K562 (cell line): ENCODE measurements around the gene HIPK2. TPM values are rescaled to one million over a fixed set of nuclear protein-coding genes. Genes with fewer than 3 reads are reported as not detected.
A peak's percentile ranks its signal among the peaks of the same experiment; 100 is the strongest.

ENCODE experiments used
- C11orf30 ChIP-seq: fragments of 450-650 bp; IDR thresholded peaks from 2 replicates; pipeline ENCODE4 v1.6.1; 2016; ENCODE audit warnings: low read depth, mild to moderate bottlenecking
- DNMT1 ChIP-seq: fragments of 450-650 bp; IDR thresholded peaks from 2 replicates; pipeline ENCODE4 v1.6.1; 2016; ENCODE audit warnings: antibody characterized with exemption, mild to moderate bottlenecking
- HDAC2 ChIP-seq: fragments of 450-650 bp; IDR thresholded peaks from 2 replicates; pipeline ENCODE4 v1.6.1; 2016; ENCODE audit warnings: mild to moderate bottlenecking
- KLF16 ChIP-seq: IDR thresholded peaks from 2 replicates; pipeline ENCODE4 v1.6.1; 2016; ENCODE audit warnings: antibody characterized with exemption
- NR2C1 ChIP-seq, 2 experiments: fragments of 450-650 bp; IDR thresholded peaks; 2 replicates each; pipeline ENCODE4 v1.6.1; 2017; ENCODE audit warnings: mild to moderate bottlenecking in 2 of 2, antibody characterized with exemption in 1 of 2, inconsistent platforms in 1 of 2, missing compliant biosample characterization in 1 of 2, missing genetic modification characterization in 1 of 2
- PML ChIP-seq: IDR thresholded peaks from 2 replicates; pipeline ENCODE4 v1.6.1; 2012; ENCODE audit warnings: low read length, inconsistent platforms
- SETDB1 ChIP-seq: IDR thresholded peaks from one replicate; pipeline ENCODE4 v1.6.1; 2012; ENCODE audit warnings: low read length, control low read depth, inconsistent platforms
- STAG1 ChIP-seq: sonication (generic); formaldehyde crosslinking; IDR thresholded peaks from 2 replicates; pipeline ENCODE4 v1.5.0; 2020; ENCODE audit warnings: missing genetic modification reagents, borderline replicate concordance
- ZNF699 ChIP-seq: fragments of 250-450 bp; sonication (Bioruptor Pico); IDR thresholded peaks from 2 replicates; pipeline ENCODE4 v1.8.0; 2021; ENCODE audit warnings: mild to moderate bottlenecking, moderate library complexity; ENCODE audit not compliant: insufficient replicate concordance
- polyA plus RNA-seq, 8 experiments: library from polyadenylated mRNA; depleted of rRNA in 4 of 8; stranded (reverse) in 5 of 8; unstranded in 3 of 8; fragments of >200 nt; fragmentation: Nextera tagmentation in 2 of 8; fragmentation: Illumina TruSeq in 1 of 8; extraction: Ambion mirVana in 2 of 8; extraction: Trizol in 1 of 8; gene quantifications; 2 replicates each; pipeline versions ENCODE4 v1.2.1 to v1.2.3, GENCODE V29; 2011 to 2014; ENCODE audit warnings: inconsistent platforms in 1 of 8, missing spikeins in 1 of 8
- total RNA-seq, 7 experiments: library from RNA; depleted of rRNA in 6 of 7; stranded (reverse); fragments of >200 nt in 6 of 7; fragmentation: Illumina TruSeq in 2 of 7; extraction: Trizol in 2 of 7; gene quantifications; 2 replicates each; pipeline versions ENCODE4 v1.2.1 to v1.2.3, GENCODE V29; 2011 to 2021; ENCODE audit warnings: low replicate concordance in 1 of 7
- TF ChIP-seq, protein P1 (sequence below), 2 experiments: fragments of 450-650 bp in 1 of 2; sonication (generic) in 1 of 2; formaldehyde crosslinking in 1 of 2; IDR thresholded peaks; 2 replicates each; pipeline versions ENCODE4 v1.7.1 to v1.9.0; 2016 to 2022; ENCODE audit warnings: inconsistent platforms in 1 of 2, mild to moderate bottlenecking in 1 of 2, missing genetic modification reagents in 1 of 2
- TF ChIP-seq, protein P2 (sequence below), 3 experiments: IDR thresholded peaks in 2 of 3; conservative IDR thresholded peaks in 1 of 3; 2 replicates each; pipeline ENCODE4 v1.5.1; 2011 to 2012; ENCODE audit warnings: low read length in 3 of 3, mild to moderate bottlenecking in 3 of 3, control low read depth in 2 of 3, improper control_type of control experiment in 1 of 3, inconsistent platforms in 1 of 3, low read depth in 1 of 3, mixed read lengths in 1 of 3, moderate library complexity in 1 of 3; ENCODE audit not compliant: insufficient read depth in 2 of 3
- TF ChIP-seq, protein P3 (sequence below): sonication (generic); formaldehyde crosslinking; IDR thresholded peaks from 2 replicates; pipeline ENCODE4 v1.8.0; 2022; ENCODE audit warnings: mild to moderate bottlenecking, missing genetic modification reagents
- TF ChIP-seq, protein P4 (sequence below): fragments of 450-650 bp; conservative IDR thresholded peaks from 2 replicates; pipeline ENCODE4 v1.6.1; 2016; ENCODE audit warnings: missing genetic modification characterization, low read depth, mild to moderate bottlenecking, control low read depth, missing compliant biosample characterization
- TF ChIP-seq, protein P5 (sequence below): sonication (generic); formaldehyde crosslinking; IDR thresholded peaks from 2 replicates; pipeline ENCODE4 v1.8.1; 2023; ENCODE audit warnings: mild to moderate bottlenecking, missing genetic modification reagents, moderate library complexity

HIPK2 gene
- total and polyA plus RNA-seq, 9 of the 15 experiments (the other 6 are each of a cell fraction or from before 2014, with no cell fraction given) = 0.69 to 19.8 (median 5.1) TPM

DNA sequence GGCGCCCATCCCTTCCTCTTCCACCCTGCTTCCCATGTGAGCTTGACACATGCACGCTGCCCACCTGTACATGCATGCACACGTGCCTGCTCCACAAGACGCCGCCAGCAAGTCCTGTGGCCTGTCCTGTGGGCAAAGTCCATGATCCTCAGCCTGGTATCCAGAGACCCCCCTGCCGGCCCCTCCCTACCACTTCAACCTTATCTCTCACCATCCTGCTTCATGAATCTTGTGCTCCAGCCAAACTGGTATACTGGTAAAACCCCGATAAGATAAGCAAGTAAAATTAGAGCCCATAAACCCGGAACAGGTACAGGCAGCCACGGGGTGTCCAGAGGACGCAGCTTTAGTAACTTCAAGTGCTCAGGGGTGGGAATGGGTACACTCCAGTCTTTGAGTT is 39.5 kb upstream of the HIPK2 start (continued):
- TF ChIP-seq, protein P1, sequence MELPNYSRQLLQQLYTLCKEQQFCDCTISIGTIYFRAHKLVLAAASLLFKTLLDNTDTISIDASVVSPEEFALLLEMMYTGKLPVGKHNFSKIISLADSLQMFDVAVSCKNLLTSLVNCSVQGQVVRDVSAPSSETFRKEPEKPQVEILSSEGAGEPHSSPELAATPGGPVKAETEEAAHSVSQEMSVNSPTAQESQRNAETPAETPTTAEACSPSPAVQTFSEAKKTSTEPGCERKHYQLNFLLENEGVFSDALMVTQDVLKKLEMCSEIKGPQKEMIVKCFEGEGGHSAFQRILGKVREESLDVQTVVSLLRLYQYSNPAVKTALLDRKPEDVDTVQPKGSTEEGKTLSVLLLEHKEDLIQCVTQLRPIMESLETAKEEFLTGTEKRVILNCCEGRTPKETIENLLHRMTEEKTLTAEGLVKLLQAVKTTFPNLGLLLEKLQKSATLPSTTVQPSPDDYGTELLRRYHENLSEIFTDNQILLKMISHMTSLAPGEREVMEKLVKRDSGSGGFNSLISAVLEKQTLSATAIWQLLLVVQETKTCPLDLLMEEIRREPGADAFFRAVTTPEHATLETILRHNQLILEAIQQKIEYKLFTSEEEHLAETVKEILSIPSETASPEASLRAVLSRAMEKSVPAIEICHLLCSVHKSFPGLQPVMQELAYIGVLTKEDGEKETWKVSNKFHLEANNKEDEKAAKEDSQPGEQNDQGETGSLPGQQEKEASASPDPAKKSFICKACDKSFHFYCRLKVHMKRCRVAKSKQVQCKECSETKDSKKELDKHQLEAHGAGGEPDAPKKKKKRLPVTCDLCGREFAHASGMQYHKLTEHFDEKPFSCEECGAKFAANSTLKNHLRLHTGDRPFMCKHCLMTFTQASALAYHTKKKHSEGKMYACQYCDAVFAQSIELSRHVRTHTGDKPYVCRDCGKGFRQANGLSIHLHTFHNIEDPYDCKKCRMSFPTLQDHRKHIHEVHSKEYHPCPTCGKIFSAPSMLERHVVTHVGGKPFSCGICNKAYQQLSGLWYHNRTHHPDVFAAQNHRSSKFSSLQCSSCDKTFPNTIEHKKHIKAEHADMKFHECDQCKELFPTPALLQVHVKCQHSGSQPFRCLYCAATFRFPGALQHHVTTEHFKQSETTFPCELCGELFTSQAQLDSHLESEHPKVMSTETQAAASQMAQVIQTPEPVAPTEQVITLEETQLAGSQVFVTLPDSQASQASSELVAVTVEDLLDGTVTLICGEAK (IDR thresholded peaks at IDR 0.05) = no peak
- TF ChIP-seq, protein P1 (CRISPR knock-in tag; IDR thresholded peaks at IDR 0.05) = no peak
- no peak for TF ChIP-seq STAG1 (CRISPR knock-in tag)
- TF ChIP-seq ZNF699 (CRISPR knock-in tag) = no peak
- no peak for TF ChIP-seq DNMT1
- TF ChIP-seq KLF16 = peak; percentile 16; the same call in 1 of the 2 replicates
- TF ChIP-seq, protein P2, sequence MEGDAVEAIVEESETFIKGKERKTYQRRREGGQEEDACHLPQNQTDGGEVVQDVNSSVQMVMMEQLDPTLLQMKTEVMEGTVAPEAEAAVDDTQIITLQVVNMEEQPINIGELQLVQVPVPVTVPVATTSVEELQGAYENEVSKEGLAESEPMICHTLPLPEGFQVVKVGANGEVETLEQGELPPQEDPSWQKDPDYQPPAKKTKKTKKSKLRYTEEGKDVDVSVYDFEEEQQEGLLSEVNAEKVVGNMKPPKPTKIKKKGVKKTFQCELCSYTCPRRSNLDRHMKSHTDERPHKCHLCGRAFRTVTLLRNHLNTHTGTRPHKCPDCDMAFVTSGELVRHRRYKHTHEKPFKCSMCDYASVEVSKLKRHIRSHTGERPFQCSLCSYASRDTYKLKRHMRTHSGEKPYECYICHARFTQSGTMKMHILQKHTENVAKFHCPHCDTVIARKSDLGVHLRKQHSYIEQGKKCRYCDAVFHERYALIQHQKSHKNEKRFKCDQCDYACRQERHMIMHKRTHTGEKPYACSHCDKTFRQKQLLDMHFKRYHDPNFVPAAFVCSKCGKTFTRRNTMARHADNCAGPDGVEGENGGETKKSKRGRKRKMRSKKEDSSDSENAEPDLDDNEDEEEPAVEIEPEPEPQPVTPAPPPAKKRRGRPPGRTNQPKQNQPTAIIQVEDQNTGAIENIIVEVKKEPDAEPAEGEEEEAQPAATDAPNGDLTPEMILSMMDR (IDR thresholded peaks at IDR 0.05 in 2 of 3, conservative IDR thresholded peaks at IDR 0.05 in 1 of 3; ENCODE audit: insufficient read depth in 2 of 3, low read depth in 1 of 3, low read length in 3 of 3) = no peak
- TF ChIP-seq PML = peak; percentile 46; the same call in 1 of the 2 replicates
- TF ChIP-seq, protein P3, sequence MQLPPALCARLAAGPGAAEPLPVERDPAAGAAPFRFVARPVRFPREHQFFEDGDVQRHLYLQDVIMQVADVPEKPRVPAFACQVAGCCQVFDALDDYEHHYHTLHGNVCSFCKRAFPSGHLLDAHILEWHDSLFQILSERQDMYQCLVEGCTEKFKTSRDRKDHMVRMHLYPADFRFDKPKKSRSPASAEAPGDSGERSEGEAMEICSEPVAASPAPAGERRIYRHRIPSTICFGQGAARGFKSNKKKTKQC = no peak
- no peak for TF ChIP-seq C11orf30
- TF ChIP-seq SETDB1 = no peak
- no peak for TF ChIP-seq HDAC2
- TF ChIP-seq, protein P4, sequence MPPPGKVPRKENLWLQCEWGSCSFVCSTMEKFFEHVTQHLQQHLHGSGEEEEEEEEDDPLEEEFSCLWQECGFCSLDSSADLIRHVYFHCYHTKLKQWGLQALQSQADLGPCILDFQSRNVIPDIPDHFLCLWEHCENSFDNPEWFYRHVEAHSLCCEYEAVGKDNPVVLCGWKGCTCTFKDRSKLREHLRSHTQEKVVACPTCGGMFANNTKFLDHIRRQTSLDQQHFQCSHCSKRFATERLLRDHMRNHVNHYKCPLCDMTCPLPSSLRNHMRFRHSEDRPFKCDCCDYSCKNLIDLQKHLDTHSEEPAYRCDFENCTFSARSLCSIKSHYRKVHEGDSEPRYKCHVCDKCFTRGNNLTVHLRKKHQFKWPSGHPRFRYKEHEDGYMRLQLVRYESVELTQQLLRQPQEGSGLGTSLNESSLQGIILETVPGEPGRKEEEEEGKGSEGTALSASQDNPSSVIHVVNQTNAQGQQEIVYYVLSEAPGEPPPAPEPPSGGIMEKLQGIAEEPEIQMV (tag) = no peak
- TF ChIP-seq, protein P5, sequence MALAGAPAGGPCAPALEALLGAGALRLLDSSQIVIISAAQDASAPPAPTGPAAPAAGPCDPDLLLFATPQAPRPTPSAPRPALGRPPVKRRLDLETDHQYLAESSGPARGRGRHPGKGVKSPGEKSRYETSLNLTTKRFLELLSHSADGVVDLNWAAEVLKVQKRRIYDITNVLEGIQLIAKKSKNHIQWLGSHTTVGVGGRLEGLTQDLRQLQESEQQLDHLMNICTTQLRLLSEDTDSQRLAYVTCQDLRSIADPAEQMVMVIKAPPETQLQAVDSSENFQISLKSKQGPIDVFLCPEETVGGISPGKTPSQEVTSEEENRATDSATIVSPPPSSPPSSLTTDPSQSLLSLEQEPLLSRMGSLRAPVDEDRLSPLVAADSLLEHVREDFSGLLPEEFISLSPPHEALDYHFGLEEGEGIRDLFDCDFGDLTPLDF (CRISPR knock-in tag) = no peak
- no peak for TF ChIP-seq NR2C1 (IDR thresholded peaks at IDR 0.05)
- no peak for TF ChIP-seq NR2C1 (tag; IDR thresholded peaks at IDR 0.05)
